COLO829 (cell line): ENCODE results near the gene GRIP1.

Experiments used
- DNase-seq: peaks from one replicate; pipeline ENCODE4 v3.0.0; 2012; ENCODE audit warnings: low spot score

GRIP1 gene

GRCh38 chr12:66678338-66679275, at the start of gene GRIP1:
GRIP1 (minus strand) TSS chr12:66679076; CDS start chr12:66678904, 172 bp downstream.
- no peak for DNase-seq

- no peak for DNase-seq
Observed at GRCh38 chr12:66726556-66726955, 47.7 kb upstream of the GRIP1 start.

GRCh38 chr12:66725031-66725430, 46.2 kb upstream of the GRIP1 start:
- DNase-seq = no peak

GRCh38 chr12:66724616-66725015, 45.7 kb upstream of the GRIP1 start:
- peak; percentile 69 for DNase-seq

GRCh38 chr12:66724026-66724425, 45.1 kb upstream of the GRIP1 start:
- DNase-seq = no peak

GRCh38 chr12:66719862-66720261, 41.0 kb upstream of the GRIP1 start:
- no peak for DNase-seq

GRCh38 chr12:66717036-66717673, 38.3 kb upstream of the GRIP1 start:
- no peak for DNase-seq

- DNase-seq = no peak
Observed at GRCh38 chr12:66716522-66716921, 37.6 kb upstream of the GRIP1 start.

- DNase-seq = no peak
Observed at GRCh38 chr12:66714709-66715108, 35.8 kb upstream of the GRIP1 start.

GRCh38 chr12:66713984-66714383, 35.1 kb upstream of the GRIP1 start:
- DNase-seq = no peak

GRCh38 chr12:66709893-66710292, 31.0 kb upstream of the GRIP1 start:
- DNase-seq = no peak

- no peak for DNase-seq
Observed at GRCh38 chr12:66709457-66709773, 30.5 kb upstream of the GRIP1 start.

- peak; percentile 17 for DNase-seq
Observed at GRCh38 chr12:66708704-66709456, 30.0 kb upstream of the GRIP1 start.

GRCh38 chr12:66707002-66707697, 28.3 kb upstream of the GRIP1 start:
- DNase-seq = no peak

- DNase-seq = no peak
Observed at GRCh38 chr12:66699738-66700482, 21.0 kb upstream of the GRIP1 start.

- DNase-seq = no peak
Observed at GRCh38 chr12:66698558-66698957, 19.7 kb upstream of the GRIP1 start.

- DNase-seq = no peak
Observed at GRCh38 chr12:66697404-66697803, 18.5 kb upstream of the GRIP1 start.

- DNase-seq = no peak
Observed at GRCh38 chr12:66694666-66695613, 16.1 kb upstream of the GRIP1 start.

- DNase-seq = peak; percentile 44
Observed at GRCh38 chr12:66693901-66694513, 15.1 kb upstream of the GRIP1 start.

GRCh38 chr12:66692986-66693385, 14.1 kb upstream of the GRIP1 start:
- no peak for DNase-seq
